ENCODE measurements around the gene ADAR.

GRCh38 chr1:154621875-154622274 lies 13.9 kb upstream of the ADAR start:
- TF ChIP-seq POLR2AphosphoS5 (IDR thresholded peaks at IDR 0.05; ENCODE audit: insufficient read depth, low read depth, low read length), result no peak
- TF ChIP-seq CTCF (IDR thresholded peaks at IDR 0.05; ENCODE audit: extremely low read depth in 1 of 2, insufficient read depth in 1 of 2, low read depth in 1 of 2, low read length in 2 of 2), result no peak
- TF ChIP-seq EZH2 (IDR thresholded peaks at IDR 0.05; ENCODE audit: borderline replicate concordance, low read depth, low read length, severe bottlenecking), result no peak
- no peak for TF ChIP-seq JUN (IDR thresholded peaks at IDR 0.05; ENCODE audit: borderline replicate concordance, insufficient read depth, insufficient read length, low read depth)
- no peak for TF ChIP-seq POLR2A (IDR thresholded peaks at IDR 0.05; ENCODE audit: low read depth, low read length)
- no peak for TF ChIP-seq MAX (IDR thresholded peaks at IDR 0.05; ENCODE audit: insufficient read depth, insufficient read length)
- no peak for TF ChIP-seq GATA2 (IDR thresholded peaks at IDR 0.05; ENCODE audit: insufficient read depth, insufficient read length, low read depth, low read length)
- no peak for TF ChIP-seq MYC (IDR thresholded peaks at IDR 0.05; ENCODE audit: low read depth, low read length)

Measured in endothelial cell of umbilical vein (primary cell).